IPS-18a (cell line): ENCODE measurements around the gene DFFB.
A peak's percentile ranks its signal among the peaks of the same experiment; 100 is the strongest.

Source experiments
- H3K27ac ChIP-seq: one replicate; pipeline ENCODE4 v1.5.1; 2013; ENCODE audit warnings: low read length
- H3K27me3 ChIP-seq: one replicate; pipeline ENCODE4 v1.6.1; 2013; ENCODE audit warnings: mild to moderate bottlenecking, low read length; ENCODE audit not compliant: control insufficient read depth, insufficient read depth
- H3K36me3 ChIP-seq: one replicate; pipeline ENCODE4 v1.6.1; 2013; ENCODE audit warnings: low read depth, low read length; ENCODE audit not compliant: control insufficient read depth
- H3K4me1 ChIP-seq: one replicate; pipeline ENCODE4 v1.6.1; 2013; ENCODE audit warnings: low read depth, low read length; ENCODE audit not compliant: control insufficient read depth
- H3K4me3 ChIP-seq: one replicate; pipeline ENCODE4 v1.5.1; 2013; ENCODE audit warnings: low read length
- H3K9ac ChIP-seq: one replicate; pipeline ENCODE4 v1.6.1; 2013; ENCODE audit warnings: mild to moderate bottlenecking, low read length, moderate library complexity
- H3K9me3 ChIP-seq: one replicate; pipeline ENCODE4 v1.6.1; 2013; ENCODE audit warnings: low read depth, low read length; ENCODE audit not compliant: control insufficient read depth

The DFFB gene

DNA sequence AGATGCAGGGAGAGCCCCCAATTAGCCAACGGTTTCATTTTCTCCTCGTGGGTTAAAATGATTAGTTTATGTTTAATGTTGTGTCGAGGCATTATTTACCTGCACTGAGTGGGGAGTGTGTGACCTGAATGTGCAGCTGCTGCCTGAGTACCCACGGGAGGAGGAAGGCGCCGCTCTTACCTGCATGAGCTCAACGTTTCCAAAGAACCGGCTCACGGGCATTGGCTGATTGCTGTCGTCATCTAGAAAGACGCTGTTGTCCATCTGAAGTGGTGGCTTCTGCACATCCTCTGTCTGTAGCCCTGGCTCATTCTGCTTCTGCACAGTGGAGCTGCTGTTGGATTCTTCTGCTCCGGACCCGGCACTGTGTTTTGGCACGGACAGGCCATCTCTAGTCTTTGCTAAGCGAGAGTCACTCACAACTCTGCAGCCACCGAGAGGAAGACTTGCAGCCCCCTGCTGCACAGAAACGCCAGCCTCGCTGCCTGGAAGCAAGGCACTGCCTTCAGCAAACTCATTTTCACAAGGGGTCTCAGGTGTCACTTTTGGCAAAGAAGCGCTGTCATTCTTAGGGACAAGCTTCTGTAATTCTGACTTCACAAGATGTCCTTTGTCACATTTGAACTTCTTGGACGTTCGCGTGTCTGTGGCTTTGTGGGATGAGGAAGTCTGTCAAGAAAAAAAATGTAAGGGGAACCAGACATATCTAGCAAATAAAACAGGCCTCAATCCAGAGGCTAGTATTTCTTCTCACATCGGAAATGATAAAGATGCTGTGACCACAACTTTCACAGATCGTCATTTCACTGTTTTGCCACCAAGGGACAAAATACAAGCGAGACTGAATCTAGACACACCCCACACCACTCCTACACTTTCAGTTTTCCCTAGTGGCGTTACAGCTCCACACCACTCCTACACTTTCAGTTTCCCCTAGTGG, 33.4 kb downstream of the DFFB start:
- no peaks in the 10 kb centered on the region for H3K27me3 ChIP-seq
- no peak overlapping the region for H3K27ac ChIP-seq
- H3K9ac ChIP-seq, result no peak overlapping the region
- peaks cover 15% of the 10 kb centered on the region for H3K36me3 ChIP-seq
- H3K9me3 ChIP-seq, result no peaks in the 10 kb centered on the region
- no peak overlapping the region for H3K4me3 ChIP-seq
- H3K4me1 ChIP-seq, result no peaks in the 10 kb centered on the region

DNA sequence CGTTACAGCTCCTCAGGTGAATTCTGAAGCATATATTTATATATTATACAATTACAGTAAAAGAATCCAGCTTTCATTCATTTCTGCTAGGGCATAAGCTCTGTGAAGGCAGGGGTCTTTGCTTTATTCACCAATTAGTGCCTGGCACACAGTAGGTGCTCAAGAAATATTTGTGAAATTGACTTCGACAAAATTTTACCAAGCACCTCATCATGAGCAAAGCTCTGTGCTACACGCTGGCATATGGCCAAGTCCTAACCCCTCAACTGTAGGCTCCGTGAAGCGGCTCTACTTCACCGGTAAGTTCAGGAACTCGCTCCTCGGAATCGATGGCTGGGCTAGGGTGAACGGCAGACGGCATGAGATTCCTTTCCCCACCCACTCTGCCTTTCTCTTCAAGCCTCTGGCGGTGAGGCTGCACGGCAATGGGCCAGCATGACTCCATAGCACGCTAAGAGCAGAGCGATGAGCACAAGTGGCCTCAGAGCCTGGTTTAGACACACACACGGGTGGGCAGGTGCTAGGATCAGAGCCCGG, 34.1 kb downstream of the DFFB start:
- Histone ChIP-seq H3K36me3 (peaks cover 15% of the 10 kb centered on the region), H3K4me1 (no peaks in the 10 kb centered on the region), H3K9ac (no peak overlapping the region), H3K4me3 (no peak overlapping the region), H3K27me3 (no peaks in the 10 kb centered on the region), H3K9me3 (no peaks in the 10 kb centered on the region), H3K27ac (no peak overlapping the region)

DNA sequence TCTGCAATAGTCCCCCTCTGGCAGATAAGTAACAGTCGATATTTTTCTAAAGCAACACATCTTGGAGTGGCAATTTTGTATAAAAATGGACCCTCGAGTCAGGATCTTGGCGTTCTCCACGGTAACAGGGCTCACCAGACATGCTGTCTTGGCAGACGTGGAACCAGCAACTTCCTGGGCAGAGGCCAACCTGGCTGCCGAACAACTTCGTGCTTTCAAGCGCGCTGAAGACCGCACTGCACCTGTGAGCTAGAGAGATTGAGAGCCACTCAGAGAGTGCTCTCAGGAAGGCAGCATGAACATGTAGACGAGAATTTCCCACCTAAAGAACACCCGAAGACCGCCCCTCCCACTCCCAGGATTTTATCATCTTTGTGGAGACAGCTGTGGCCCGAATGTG, 35.5 kb downstream of the DFFB start:
- H3K36me3 ChIP-seq, result peaks cover 15% of the 10 kb centered on the region
- no peaks in the 10 kb centered on the region for H3K27me3 ChIP-seq
- H3K4me3 ChIP-seq, result no peak overlapping the region
- H3K9ac ChIP-seq, result no peak overlapping the region
- H3K27ac ChIP-seq, result no peak overlapping the region
- H3K9me3 ChIP-seq, result no peaks in the 10 kb centered on the region
- no peaks in the 10 kb centered on the region for H3K4me1 ChIP-seq

- H3K36me3 ChIP-seq, result peaks cover 15% of the 10 kb centered on the region
- no peak overlapping the region for H3K9ac ChIP-seq
- H3K4me1 ChIP-seq, result no peaks in the 10 kb centered on the region
- no peak overlapping the region for H3K27ac ChIP-seq
- H3K4me3 ChIP-seq, result no peak overlapping the region
- no peaks in the 10 kb centered on the region for H3K27me3 ChIP-seq
- no peaks in the 10 kb centered on the region for H3K9me3 ChIP-seq
These were observed 35.9 kb downstream of the DFFB start for GRCh38 chr1:3893190-3893589.

GRCh38 chr1:3894626-3895278, 37.5 kb downstream of the DFFB start:
- peaks cover 13% of the 10 kb centered on the region for H3K36me3 ChIP-seq
- no peak overlapping the region for H3K4me3 ChIP-seq
- no peak overlapping the region for H3K9ac ChIP-seq
- no peaks in the 10 kb centered on the region for H3K9me3 ChIP-seq
- H3K27me3 ChIP-seq, result no peaks in the 10 kb centered on the region
- H3K27ac ChIP-seq, result no peak overlapping the region
- H3K4me1 ChIP-seq, result no peaks in the 10 kb centered on the region

DNA sequence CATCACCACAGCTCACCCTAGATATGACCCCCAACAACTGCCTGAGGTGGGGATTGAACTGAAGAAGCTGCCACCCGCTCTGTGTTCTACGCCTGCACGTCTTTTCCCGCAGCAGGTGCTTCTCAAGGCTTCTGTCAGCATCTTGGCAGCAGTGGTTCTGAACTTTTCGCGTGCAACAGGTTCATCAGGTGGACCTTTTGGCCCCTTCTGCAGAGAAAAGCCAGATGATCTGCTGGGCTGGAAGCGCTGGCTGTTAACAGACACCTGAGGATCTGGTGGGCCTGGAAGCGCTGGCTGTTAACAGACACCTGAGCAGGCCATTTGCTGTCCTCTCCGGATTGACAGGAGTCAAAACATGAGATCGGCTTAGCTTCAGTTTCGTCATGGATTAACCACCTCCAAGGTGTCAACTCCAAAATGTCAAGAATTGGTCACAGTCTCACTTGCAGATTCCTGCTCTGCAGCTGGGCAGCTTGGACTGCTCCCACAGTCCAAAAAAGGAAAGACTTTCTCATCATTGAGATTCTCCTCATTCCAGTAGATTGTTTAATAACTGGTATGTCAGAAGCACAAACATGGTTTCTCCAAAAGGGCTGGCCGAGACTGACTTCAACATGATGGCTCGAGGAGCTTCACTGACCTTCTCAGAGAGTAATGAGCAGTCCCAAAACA, 38.1 kb downstream of the DFFB start:
- peaks cover 6% of the 10 kb centered on the region for H3K36me3 ChIP-seq
- H3K9ac ChIP-seq, result no peak overlapping the region
- no peaks in the 10 kb centered on the region for H3K9me3 ChIP-seq
- H3K27me3 ChIP-seq, result no peaks in the 10 kb centered on the region
- no peak overlapping the region for H3K27ac ChIP-seq
- H3K4me3 ChIP-seq, result no peak overlapping the region
- H3K4me1 ChIP-seq, result no peaks in the 10 kb centered on the region

DNA sequence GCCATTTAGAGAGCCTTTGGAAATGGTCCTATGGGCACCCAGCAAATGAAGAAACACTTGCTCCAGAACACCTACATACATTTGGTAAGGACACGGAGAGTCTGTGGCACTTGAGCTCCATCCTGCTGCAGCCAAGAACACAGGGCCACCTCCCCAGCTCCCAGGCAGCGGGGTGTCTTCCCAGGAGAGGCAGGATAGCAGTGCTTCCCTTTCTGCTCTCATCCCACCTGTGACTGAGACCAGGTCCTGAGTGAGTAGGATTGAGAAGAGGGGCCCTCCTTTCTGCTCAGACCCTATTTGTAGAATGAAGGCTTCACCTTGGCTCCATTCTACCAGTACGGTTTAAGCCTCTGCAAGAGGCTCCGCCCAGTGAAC, 38.7 kb downstream of the DFFB start:
- Histone ChIP-seq H3K9ac (no peak overlapping the region), H3K9me3 (no peaks in the 10 kb centered on the region), H3K27ac (no peak overlapping the region), H3K4me3 (no peak overlapping the region), H3K4me1 (no peaks in the 10 kb centered on the region), H3K36me3 (peaks cover under 1% of the 10 kb centered on the region), H3K27me3 (no peaks in the 10 kb centered on the region)

DNA sequence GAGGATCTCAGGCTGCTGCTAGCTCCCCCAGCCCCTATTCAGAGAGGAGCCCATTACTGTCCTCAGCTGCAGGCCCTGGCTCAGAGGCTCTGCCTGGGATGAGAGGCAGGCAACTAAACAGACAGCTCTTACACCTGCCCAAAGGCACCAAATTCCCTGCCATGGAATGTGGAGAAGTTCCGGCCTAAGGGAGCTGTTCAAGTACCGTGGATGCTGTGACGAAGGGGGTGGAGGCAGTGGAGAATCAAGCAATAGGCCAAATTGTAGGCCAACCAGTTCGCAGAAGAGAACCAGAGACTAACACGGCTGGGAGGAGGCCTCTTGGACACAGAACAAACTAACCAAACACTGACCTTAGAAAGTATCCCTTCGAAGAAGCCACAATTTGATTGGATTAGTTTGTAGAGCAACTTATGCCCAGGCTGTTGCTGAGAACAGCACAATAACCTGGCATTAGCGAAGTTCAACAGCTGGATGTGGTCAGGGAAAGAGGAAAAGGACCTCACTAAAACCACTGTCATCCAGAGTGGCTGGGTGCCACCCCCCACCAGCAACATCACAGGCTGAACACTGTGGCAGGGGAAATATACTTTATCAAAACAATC, 39.2 kb downstream of the DFFB start:
- no peaks in the 10 kb centered on the region for H3K4me1 ChIP-seq
- no peaks in the 10 kb centered on the region for H3K9me3 ChIP-seq
- H3K27me3 ChIP-seq, result no peaks in the 10 kb centered on the region
- H3K27ac ChIP-seq, result no peak overlapping the region
- H3K36me3 ChIP-seq, result no peaks in the 10 kb centered on the region
- no peak overlapping the region for H3K4me3 ChIP-seq
- H3K9ac ChIP-seq, result no peak overlapping the region

DNA sequence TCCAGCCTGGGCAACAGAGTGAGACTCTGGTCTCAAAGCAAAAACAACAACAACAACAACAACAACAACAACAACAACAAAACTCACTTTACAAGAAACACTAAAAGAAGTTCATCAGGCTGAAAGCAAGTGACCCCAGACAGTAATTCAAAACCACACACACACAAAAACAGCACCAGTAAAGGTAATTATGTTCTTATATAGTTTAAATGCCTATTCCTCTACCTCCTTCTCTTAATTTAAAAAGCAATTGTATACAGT, 41.1 kb downstream of the DFFB start:
- Histone ChIP-seq H3K4me3 (peak overlapping the region; percentile 92), H3K36me3 (no peaks in the 10 kb centered on the region), H3K9ac (no peak overlapping the region), H3K9me3 (no peaks in the 10 kb centered on the region), H3K27ac (no peak overlapping the region), H3K27me3 (no peaks in the 10 kb centered on the region), H3K4me1 (no peaks in the 10 kb centered on the region)

GRCh38 chr1:3898994-3899753, 41.9 kb downstream of the DFFB start:
- H3K4me1 ChIP-seq, result no peaks in the 10 kb centered on the region
- H3K27ac ChIP-seq, result peak overlapping the region; percentile 56
- H3K9ac ChIP-seq, result peak overlapping the region; percentile 81
- no peaks in the 10 kb centered on the region for H3K27me3 ChIP-seq
- no peaks in the 10 kb centered on the region for H3K36me3 ChIP-seq
- no peaks in the 10 kb centered on the region for H3K9me3 ChIP-seq
- peak overlapping the region; percentile 92 for H3K4me3 ChIP-seq

DNA sequence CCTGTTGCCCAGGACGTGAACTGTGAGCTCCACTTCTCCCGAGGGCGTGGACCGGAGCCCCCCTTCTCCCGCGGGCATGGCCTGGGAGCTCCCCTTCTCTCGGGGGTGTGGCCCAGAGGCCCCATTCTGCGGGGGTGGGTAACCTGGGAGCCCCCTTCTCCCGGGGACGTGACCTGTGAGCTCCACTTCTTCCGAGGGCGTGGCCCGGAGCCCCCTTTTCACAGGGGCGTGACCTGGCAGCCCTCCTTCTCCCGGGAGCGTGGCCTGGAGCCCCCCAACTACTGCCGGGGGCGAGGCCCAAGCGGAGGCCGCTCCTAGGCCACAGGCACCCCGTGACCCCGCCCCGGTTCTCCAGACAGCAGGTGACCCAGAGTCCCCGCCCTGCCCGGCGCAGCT, 42.5 kb downstream of the DFFB start:
- peak overlapping the region; percentile 81 for H3K9ac ChIP-seq
- peak overlapping the region; percentile 92 for H3K4me3 ChIP-seq
- H3K4me1 ChIP-seq, result no peaks in the 10 kb centered on the region
- no peaks in the 10 kb centered on the region for H3K9me3 ChIP-seq
- no peaks in the 10 kb centered on the region for H3K36me3 ChIP-seq
- H3K27ac ChIP-seq, result peak overlapping the region; percentile 56
- H3K27me3 ChIP-seq, result no peaks in the 10 kb centered on the region
